PC-9 (cell line): Measurements from ENCODE around the gene ALG1. TPM values are rescaled to one million over a fixed set of nuclear protein-coding genes. Genes with fewer than 3 reads are reported as not detected.
A peak's percentile ranks its signal among the peaks of the same experiment; 100 is the strongest.
"Not testable (repeated sequence)": the region's sequence is repeated elsewhere in the genome, so short reads cannot be mapped to it uniquely, and the experiment has no call there.

ENCODE experiments used
- BruUV-seq: library from RNA; stranded (reverse); fragments of 400-500 nt; replicated peaks from 2 replicates; lab custom pipeline; 2021; lab: Mats Ljungman, UMichigan
- CTCF ChIA-PET: fragments of 300-600 bp; sonication (Branson Sonifier 250); formaldehyde crosslinking; loops from one replicate; lab custom pipeline; 2022; ENCODE audit warnings: antibody characterized with exemption; lab: Charles Lee
- POLR2A ChIA-PET: fragments of 300-600 bp; sonication (Branson Sonifier 250); formaldehyde crosslinking; loops from one replicate; lab custom pipeline; 2022; ENCODE audit warnings: antibody characterized with exemption; ENCODE audit not compliant: unreplicated experiment; lab: Charles Lee
- DNase-seq, 2 experiments: peaks; one replicate each; pipeline versions ENCODE4 v3.0.0 to v3.0.0-alpha.2; 2015 to 2022; ENCODE audit warnings: mixed read lengths in 1 of 2
- H2AFZ ChIP-seq: fragments of 200-600 bp; sonication (generic); 2 replicates; pipeline ENCODE4 v1.8.1; 2017; ENCODE audit warnings: antibody characterized with exemption
- H3F3A ChIP-seq: fragments of 200-600 bp; sonication (generic); 2 replicates; pipeline ENCODE4 v1.8.1; 2017; ENCODE audit warnings: antibody characterized with exemption, mild to moderate bottlenecking, low read depth; ENCODE audit not compliant: insufficient read depth
- H3K27ac ChIP-seq: fragments of 200-600 bp; sonication (generic); 2 replicates; pipeline ENCODE4 v1.6.1; 2016; ENCODE audit warnings: mixed run types
- H3K27me3 ChIP-seq: fragments of 200-600 bp; sonication (generic); 2 replicates; pipeline ENCODE4 v1.6.1; 2016; ENCODE audit warnings: low read depth, mixed run types; ENCODE audit not compliant: insufficient read depth
- H3K36me3 ChIP-seq: fragments of 200-600 bp; sonication (generic); 2 replicates; pipeline ENCODE4 v1.6.1; 2016; ENCODE audit warnings: low read depth, mixed run types
- H3K4me1 ChIP-seq: fragments of 200-600 bp; sonication (generic); replicated peaks from 2 replicates; pipeline ENCODE4 v1.6.1; 2016; ENCODE audit warnings: mixed run types; ENCODE audit not compliant: insufficient read depth
- H3K4me2 ChIP-seq: fragments of 200-600 bp; sonication (generic); 2 replicates; pipeline ENCODE4 v1.6.1; 2017; ENCODE audit warnings: mixed run types
- H3K4me3 ChIP-seq: fragments of 200-600 bp; sonication (generic); 2 replicates; pipeline ENCODE4 v1.6.1; 2016; ENCODE audit warnings: mixed run types
- H3K79me2 ChIP-seq: fragments of 200-600 bp; sonication (generic); 2 replicates; pipeline ENCODE4 v1.6.1; 2017; ENCODE audit warnings: low read depth, mixed run types
- H3K9me2 ChIP-seq: fragments of 200-600 bp; sonication (generic); 2 replicates; pipeline ENCODE4 v1.8.1; 2017; ENCODE audit warnings: mild to moderate bottlenecking; ENCODE audit not compliant: insufficient read depth
- H3K9me3 ChIP-seq: fragments of 200-600 bp; sonication (generic); 2 replicates; pipeline ENCODE4 v1.8.1; 2016; ENCODE audit warnings: low read depth; ENCODE audit not compliant: insufficient read depth
- H4K20me1 ChIP-seq: fragments of 200-600 bp; sonication (generic); 2 replicates; pipeline ENCODE4 v1.8.1; 2017; ENCODE audit not compliant: insufficient read depth
- EZH2 ChIP-seq: fragments of 200-600 bp; sonication (generic); IDR thresholded peaks from 2 replicates; pipeline ENCODE4 v1.8.0; 2017; ENCODE audit warnings: antibody characterized with exemption, low read depth
- intact Hi-C: fragments of 100-400 bp; cut with micrococcal nuclease; formaldehyde crosslinking; loops from one replicate; pipeline ENCODE4 v1.10.0; 2022; ENCODE audit not compliant: unreplicated experiment
- total RNA-seq: library from RNA; stranded (reverse); gene quantifications from 2 replicates; pipeline ENCODE4 v1.2.3, GENCODE V29; 2021
- TF ChIP-seq, protein P1 (sequence below): fragments of 200-600 bp; sonication (generic); conservative IDR thresholded peaks from 2 replicates; pipeline ENCODE4 v1.6.1; 2017; ENCODE audit warnings: mixed run types, antibody characterized with exemption, mild to moderate bottlenecking, moderate library complexity

Gene ALG1
- total RNA-seq, 1 experiment from 2014 or later, result 37.3 TPM

GRCh38 chr16:5108505-5109158, 37.0 kb downstream of the ALG1 start:
- Histone ChIP-seq H3K9me3 (no peaks in the 10 kb centered on the region), H3K27me3 (peaks cover 46% of the 10 kb centered on the region), H3K9me2 (no peaks in the 10 kb centered on the region), H3K4me1 (no peaks in the 10 kb centered on the region), H2AFZ (no peak overlapping the region), H3F3A (no peaks in the 10 kb centered on the region), H3K27ac (no peak overlapping the region), H4K20me1 (no peaks in the 10 kb centered on the region), H3K79me2 (no peaks in the 10 kb centered on the region), H3K4me3 (no peak overlapping the region), H3K36me3 (no peaks in the 10 kb centered on the region), H3K4me2 (no peak overlapping the region)
- TF ChIP-seq EZH2, result no peak
- TF ChIP-seq, protein P1, sequence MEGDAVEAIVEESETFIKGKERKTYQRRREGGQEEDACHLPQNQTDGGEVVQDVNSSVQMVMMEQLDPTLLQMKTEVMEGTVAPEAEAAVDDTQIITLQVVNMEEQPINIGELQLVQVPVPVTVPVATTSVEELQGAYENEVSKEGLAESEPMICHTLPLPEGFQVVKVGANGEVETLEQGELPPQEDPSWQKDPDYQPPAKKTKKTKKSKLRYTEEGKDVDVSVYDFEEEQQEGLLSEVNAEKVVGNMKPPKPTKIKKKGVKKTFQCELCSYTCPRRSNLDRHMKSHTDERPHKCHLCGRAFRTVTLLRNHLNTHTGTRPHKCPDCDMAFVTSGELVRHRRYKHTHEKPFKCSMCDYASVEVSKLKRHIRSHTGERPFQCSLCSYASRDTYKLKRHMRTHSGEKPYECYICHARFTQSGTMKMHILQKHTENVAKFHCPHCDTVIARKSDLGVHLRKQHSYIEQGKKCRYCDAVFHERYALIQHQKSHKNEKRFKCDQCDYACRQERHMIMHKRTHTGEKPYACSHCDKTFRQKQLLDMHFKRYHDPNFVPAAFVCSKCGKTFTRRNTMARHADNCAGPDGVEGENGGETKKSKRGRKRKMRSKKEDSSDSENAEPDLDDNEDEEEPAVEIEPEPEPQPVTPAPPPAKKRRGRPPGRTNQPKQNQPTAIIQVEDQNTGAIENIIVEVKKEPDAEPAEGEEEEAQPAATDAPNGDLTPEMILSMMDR, result no peak
- intact Hi-C loops, result loop anchor here (10.0 kb wide), 1 partner anchor 1536 kb away; no protein-coding TSS in a partner anchor
- no peak for DNase-seq
- CTCF ChIA-PET, result interaction anchor here (0.6 kb wide), 1 partner anchor 392 kb away, joined by 3 read pairs; no protein-coding TSS in a partner anchor
- BruUV-seq, result no TSS peak
- POLR2A ChIA-PET, result no interaction called here

DNA sequence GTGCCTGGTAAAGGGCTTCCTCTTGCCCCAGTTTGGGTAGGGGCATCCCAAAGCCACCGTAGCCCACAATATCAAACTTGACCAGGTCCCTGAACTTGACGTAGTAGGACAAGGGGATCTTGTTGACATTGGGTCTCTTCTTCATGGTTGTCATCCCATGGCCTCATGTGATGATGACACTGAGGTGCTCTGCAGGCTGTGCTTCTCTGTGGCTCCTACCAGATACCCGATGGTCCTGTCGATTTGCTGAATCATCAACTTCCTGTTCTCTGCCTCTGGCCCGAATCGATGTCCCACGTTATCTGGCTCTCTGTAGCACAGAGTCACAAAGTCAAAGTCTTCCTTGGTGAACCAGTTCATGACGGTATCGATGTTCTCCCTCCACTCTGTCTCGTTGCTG, 39.3 kb downstream of the ALG1 start:
- H3K9me2 ChIP-seq, H3F3A ChIP-seq, POLR2A ChIA-PET, H3K4me2 ChIP-seq, intact Hi-C loops, H3K9me3 ChIP-seq, CTCF ChIA-PET, BruUV-seq, H3K27ac ChIP-seq, H3K4me3 ChIP-seq, H3K36me3 ChIP-seq, H3K79me2 ChIP-seq, H4K20me1 ChIP-seq, DNase-seq, H3K4me1 ChIP-seq, H2AFZ ChIP-seq: not testable (repeated sequence)
- H3K27me3 ChIP-seq, result peaks cover 56% of the 10 kb centered on the region

GRCh38 chr16:5116780-5117295, 45.2 kb downstream of the ALG1 start:
- intact Hi-C loops, H3K79me2 ChIP-seq, H2AFZ ChIP-seq, H3F3A ChIP-seq, CTCF ChIA-PET, H3K9me2 ChIP-seq, BruUV-seq, DNase-seq, H4K20me1 ChIP-seq, H3K9me3 ChIP-seq, H3K4me1 ChIP-seq, H3K27ac ChIP-seq, POLR2A ChIA-PET, H3K36me3 ChIP-seq, H3K4me3 ChIP-seq, H3K4me2 ChIP-seq: not testable (repeated sequence)
- peaks cover 81% of the 10 kb centered on the region for H3K27me3 ChIP-seq

DNA sequence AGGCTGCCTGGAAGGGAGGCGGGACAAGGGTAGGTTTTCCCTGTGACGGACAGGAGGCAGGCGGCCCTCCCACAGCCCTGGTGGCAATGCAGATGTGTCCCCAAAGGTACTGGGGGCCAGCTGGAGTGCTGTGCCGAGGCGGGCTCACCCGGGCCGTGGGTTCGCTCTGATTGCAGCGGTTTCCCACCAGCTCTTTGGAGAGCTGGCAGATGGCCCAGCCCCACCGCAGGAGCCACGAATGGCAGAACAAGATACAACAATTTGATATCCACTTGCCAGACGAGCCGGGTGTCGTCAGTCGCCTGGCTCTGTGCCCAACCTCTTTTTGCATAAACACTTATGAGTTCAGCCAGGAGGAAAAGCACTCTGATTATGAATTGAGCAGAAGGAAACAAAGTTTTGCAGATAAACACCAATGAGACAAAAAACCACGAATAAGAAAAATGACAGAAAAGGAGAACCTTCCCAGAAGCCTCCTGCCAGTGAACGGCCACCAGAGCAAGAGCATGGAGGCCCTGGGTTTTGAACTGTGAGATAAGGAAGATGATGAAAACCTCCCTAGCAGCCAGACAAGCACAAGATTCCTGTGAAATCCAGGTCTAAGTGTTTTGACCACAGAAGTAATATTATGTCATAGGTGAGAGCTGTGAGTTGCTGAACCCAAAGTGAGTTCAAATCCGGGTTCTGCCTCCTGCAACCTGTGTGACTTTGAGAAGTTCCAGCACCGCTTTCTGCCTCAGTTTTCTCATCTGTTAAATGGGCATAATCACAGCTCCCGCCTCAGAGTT, 45.9 kb downstream of the ALG1 start:
- H4K20me1 ChIP-seq, H3K4me1 ChIP-seq, BruUV-seq, intact Hi-C loops, POLR2A ChIA-PET, H3K36me3 ChIP-seq, H3K9me3 ChIP-seq, CTCF ChIA-PET, H3K4me2 ChIP-seq, H3F3A ChIP-seq, H3K9me2 ChIP-seq, H3K4me3 ChIP-seq, H3K79me2 ChIP-seq, H3K27ac ChIP-seq, H2AFZ ChIP-seq: not testable (repeated sequence)
- peak in 1 of 2 experiments; percentile 34 for DNase-seq
- peaks cover 84% of the 10 kb centered on the region for H3K27me3 ChIP-seq

- H4K20me1 ChIP-seq, POLR2A ChIA-PET, DNase-seq, H3K4me3 ChIP-seq, H2AFZ ChIP-seq, H3K27ac ChIP-seq, H3K79me2 ChIP-seq, H3K36me3 ChIP-seq, CTCF ChIA-PET, H3K9me2 ChIP-seq, H3K4me2 ChIP-seq, H3K4me1 ChIP-seq, H3K9me3 ChIP-seq, BruUV-seq, intact Hi-C loops, H3F3A ChIP-seq: not testable (repeated sequence)
- H3K27me3 ChIP-seq, result peaks cover 45% of the 10 kb centered on the region
These were observed 59.9 kb downstream of the ALG1 start for GRCh38 chr16:5131467-5132004.

- H3K27ac ChIP-seq, POLR2A ChIA-PET, H4K20me1 ChIP-seq, CTCF ChIA-PET, BruUV-seq, H3K4me2 ChIP-seq, H3K4me1 ChIP-seq, H3F3A ChIP-seq, H3K36me3 ChIP-seq, H2AFZ ChIP-seq, H3K9me3 ChIP-seq, H3K9me2 ChIP-seq, DNase-seq, H3K79me2 ChIP-seq, H3K4me3 ChIP-seq, intact Hi-C loops: not testable (repeated sequence)
- H3K27me3 ChIP-seq, result peaks cover 47% of the 10 kb centered on the region
These were observed 61.4 kb downstream of the ALG1 start for GRCh38 chr16:5132915-5133600.
